Activated CD4-positive, alpha-beta T cell treated with anti-CD3 and anti-CD28 coated beads, Interleukin-2, amount 50 U/mL, for 4 hours (primary cell): ENCODE data around the gene EFCAB6.

Experiments
- DNase-seq, 2 experiments: peaks; one replicate each; pipeline ENCODE4 v3.0.0-alpha.2; 2020

Gene EFCAB6

DNA sequence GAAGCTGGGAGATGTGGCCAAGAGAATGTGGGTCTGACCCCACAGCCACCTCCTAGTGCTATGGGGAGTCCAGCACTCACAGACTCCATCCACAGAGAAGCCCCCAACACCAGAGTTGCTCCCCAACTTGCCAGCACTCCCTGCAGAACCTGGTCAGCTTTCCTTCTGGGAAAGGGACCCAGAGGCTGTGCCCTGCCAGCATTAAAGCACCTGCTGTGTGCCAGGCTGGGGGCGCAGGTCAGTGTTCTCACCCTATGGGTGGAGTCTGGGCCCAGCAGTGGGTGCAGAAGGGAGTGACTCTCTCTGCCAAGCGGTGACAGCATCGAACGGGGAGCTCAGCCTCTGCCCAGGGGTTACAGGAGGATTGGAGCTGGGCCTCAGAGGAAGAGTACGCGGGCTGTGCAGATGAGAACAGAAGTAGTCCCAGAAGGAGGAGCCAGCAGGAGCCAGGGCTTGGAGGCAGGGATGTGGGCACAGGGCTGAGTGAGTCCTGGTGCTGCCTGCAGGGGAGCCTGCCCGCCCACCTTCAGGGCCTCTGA, 285.9 kb downstream of the EFCAB6 start:
- no peak for DNase-seq

DNA sequence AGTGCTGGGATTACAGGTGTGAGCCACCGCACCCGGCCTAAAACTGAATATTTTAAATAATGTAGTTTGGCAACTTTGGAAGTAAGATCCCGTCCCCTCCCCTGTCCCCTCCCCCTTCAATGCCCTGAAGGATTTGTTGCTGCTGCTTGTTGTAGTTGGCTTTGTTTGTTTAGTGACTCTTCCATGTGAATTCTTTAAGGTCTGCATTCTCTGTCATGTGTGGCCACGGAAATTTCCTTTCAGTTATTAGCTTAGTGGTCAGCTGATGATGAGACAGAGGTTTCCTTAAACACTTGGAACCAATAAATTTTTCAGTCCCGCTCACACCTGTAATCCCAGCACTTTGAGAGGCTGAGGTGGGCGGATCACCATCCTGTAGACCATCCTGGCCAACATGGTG, 290.4 kb downstream of the EFCAB6 start:
- no peak for DNase-seq

DNA sequence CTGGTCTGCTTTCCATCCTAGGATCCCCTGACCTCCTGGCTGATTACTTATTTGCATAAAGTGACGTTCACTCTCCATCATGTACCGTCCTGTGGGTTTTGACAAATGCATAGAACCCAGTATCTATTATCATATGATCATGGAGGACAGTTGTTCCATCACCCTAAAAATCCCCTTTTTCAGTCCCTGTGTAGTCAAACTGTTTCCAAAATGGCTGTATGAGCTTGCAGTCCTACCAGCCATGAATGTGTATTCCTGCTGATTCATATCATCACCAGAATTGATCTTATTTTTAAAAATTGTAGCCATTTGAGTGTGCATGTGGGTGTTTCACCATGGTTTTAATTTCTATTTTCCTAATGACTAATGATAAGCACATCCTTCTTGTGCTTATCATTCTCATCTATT, 291.5 kb downstream of the EFCAB6 start:
- no peak for DNase-seq

DNA sequence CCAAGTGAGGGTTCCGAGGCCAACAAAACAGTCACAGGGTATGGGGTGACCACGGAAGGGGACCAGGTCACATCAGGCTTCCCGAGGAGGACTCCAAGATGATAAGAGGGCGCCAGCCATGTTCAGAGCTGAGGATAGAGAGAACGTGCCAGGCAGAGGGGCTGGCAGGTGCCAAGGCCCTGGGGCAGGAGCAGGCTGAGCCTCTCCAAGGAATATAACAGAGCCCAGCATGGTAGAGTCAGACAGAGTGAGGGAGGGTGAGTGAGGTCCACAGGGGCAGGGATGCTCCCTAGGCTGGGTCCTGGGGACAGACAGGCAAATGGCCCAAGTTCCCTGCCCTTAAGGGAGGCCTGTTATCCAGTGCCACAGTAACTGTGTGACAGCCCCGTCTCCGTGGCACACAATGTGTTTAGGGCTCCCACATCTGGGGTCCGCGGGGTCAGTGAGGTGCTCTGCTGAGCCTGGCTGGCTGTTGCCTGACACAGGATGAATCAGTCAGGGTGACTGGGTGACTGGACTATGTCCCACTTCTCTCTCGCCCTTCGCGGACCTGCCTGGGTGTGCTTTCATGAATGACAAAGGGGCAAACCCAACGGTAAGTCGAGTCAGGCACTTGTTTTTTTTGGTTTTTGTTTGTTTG, 295.0 kb downstream of the EFCAB6 start:
- DNase-seq = no peak

DNA sequence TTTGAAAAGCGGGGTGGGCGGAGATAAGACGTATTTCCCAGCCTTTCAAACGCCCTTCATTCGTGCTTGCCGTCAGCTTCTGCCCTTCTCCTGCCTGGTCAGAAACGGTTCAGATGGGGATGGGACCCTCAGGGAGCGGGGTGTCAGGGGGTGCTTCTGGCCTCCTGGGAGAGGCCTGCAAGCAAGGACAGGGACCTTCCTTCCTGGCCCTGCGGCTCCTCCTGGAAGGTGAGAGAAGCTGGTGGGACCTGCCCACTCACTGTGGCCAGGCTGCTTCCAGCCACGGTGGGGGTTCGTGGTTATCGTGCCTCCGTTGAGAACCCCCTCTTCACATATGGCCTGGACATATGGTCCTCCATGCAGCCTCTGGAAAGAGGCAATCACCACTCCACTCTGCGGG, 295.7 kb downstream of the EFCAB6 start:
- no peak for DNase-seq

DNA sequence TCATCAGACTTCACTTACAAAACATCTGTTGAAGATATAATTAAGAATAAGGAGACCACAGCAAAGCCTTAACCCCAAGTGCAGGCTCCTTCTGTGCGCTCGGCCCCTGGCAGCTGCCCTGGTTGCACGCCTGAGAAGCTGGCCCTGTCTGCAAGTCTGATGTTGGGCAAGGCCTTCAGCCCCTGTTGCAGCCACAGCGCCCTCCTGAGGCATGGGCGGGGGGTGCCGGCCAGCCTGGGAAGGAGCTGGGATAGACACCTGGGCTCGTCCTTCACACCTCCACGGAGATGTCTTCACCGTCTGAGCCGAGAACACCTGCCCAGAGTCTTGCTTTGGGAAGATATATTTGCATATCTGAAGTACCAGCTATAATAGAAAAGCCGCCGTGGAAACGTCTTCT, 296.2 kb downstream of the EFCAB6 start:
- no peak for DNase-seq

DNA sequence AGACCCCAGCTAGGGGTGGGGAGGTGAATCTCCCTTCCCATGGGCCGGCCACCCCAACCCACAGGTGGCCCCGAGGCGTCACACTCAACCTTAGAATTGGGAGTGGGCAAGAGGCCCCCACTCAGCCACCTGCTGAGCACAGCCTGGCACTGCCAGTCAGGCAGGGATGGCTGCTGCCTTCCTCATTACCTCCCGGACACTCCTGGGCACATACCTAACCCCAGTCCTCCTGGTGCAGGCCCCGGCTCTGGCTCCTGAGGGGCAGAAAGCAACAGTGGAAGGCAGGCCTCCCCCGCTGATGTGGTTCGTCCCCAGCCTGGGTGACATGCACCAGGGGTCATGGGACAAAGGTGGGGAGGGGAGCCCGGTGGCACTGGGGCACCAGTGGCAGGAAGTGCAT, 296.7 kb downstream of the EFCAB6 start:
- DNase-seq = no peak

DNA sequence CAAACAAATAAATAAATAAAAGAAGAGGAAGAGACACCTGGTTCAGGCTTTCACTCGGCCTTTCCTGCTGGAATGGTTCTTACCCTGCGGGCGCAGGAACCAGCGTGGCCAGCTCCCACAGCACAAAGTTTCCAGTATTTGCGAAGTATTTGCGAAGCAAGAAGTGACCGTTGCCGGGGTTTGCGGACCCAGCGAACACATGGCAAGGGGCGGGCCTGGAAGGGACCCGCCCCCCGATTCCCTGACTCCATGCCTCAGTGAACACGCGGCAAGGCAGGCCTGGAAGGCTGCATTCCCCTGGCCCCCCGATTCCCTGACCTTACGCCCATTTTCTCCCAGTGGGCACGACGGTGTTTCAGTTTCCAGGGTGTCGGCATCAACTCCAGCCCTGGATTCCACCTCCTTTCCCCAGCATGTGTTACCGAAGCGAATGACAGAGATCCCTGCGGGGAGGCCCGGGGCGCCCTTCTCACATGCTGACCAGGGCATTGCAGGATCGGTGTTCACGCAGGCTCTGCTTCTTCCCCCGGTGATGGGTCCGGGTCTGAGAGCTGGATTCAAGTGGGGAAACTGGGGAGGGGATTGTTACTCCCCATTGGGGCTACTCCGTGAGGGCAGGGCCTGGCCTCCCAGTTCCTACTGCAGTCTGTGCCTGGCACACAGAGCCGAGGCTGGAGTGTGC, 297.5 kb downstream of the EFCAB6 start:
- DNase-seq = no peak

DNA sequence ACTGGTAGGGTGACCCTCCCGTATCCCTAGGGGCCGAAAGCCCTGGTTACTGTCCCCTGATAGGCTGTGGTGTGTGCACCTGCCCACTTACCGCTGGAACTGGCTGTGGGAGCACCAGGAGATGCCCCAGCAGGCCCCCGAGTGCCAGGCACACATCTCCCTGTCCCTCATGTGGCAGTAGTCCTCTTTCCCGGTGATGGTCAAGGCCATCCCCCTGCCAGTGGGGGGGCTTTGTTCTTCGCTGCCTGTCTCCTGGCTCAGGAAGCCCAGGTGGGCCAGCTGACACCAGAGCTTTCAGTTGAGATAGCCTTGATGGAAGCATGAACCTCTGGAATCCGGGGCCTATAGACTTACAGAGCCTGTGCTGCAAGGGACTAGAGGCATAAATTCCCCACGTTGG, 299.8 kb downstream of the EFCAB6 start:
- no peak for DNase-seq

DNA sequence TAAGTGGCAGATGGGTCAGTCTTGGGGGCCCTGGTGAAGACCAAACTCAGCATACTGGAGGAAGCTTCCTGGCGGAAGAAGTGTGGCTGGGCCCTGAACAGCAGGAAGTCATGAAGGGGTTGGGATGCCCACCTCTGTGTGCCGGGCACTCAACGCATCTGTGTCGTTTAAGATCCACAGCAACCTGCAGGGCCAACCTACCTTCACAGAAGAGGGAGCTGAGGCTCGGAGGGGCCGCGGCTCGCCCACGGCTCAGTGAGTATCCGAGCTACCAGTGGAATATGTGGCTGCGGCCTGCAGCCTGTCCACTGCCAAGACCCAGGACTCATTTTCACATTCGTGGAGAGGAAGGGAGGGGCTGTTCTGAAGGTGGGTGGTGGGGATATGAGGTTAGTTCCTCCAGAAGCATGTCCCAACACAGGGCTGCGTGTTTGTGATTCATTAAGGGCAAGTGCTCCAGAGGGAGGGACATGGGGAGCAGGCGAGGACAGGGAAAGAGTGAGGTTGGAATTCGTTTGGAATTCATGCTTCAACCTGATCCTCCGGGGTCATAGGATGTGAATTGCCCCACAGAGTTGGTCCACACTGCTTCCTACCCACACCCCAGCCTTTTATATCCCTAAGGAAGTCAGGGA, 300.7 kb downstream of the EFCAB6 start:
- DNase-seq = no peak

DNA sequence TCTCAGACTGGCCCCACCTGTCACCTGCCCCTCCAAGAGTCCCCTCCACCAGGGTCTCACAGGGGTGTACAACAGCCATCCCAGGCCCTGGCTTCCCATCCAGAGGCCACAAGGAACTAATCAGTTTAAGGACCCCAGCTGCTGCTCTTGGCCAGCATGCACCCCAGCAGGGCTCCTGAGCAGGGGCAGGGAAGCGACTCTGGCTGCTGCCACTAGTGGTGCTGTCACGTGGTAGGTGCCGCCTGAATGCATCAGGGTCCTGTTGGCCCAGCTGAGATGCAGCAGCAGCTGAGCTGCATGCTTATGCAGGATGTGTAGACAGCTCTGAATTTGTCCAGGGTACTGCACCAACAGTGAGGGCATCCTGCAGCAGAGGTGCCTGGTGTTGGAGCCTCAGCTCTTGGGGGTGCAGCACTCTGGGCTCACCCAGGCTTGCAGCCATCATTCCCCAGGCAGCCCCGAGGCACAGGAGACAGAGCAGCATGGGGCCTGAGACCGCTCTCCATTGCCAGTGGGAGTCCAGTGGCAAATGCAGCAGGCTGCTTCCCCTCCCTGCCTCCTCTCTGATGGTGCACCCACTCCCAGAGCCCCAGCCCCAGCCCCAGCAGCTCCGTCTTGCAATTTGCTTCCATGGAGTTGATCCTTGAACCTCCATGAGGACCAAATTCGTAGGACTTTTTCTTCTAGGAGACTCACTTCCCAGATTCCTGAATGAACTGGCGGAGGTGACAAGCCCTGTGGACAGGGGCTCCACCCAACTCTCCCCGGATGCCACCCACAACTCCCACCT, 301.6 kb downstream of the EFCAB6 start:
- DNase-seq = no peak

DNA sequence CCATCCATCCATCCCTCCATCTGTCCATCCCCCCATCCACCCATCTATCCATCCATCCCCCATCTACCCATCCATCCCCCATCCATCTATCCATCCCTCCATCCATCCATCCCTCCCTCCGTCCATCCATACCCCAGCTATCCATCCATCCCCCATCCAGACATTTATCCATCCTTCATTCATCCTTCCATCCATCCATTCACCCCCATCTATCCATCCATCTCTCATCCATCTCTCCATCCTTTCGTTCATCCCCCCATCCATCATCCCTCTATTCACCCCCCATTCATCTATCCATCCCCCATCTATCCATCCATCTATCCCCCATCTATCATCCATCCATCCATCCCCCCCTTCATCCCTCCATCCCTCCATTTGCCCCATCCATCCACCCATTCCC, 302.8 kb downstream of the EFCAB6 start:
- DNase-seq = no peak

DNA sequence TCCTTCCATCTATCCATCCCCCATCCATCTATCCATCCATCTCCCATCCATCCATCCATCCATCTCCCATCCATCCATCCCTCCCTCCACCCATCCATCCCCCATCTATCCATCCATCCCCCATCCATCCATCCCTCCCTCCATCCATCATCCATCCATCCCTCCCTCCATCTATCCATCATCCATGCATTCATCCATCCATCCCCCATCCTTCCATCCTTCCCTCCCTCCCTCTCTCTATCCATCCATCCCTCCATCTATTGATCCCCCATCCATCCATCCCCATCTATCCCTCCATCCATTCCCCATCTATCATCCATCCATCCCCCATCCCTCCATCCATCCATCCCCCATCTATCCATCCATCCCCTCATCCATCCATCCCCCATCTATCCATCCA, 303.6 kb downstream of the EFCAB6 start:
- no peak for DNase-seq

DNA sequence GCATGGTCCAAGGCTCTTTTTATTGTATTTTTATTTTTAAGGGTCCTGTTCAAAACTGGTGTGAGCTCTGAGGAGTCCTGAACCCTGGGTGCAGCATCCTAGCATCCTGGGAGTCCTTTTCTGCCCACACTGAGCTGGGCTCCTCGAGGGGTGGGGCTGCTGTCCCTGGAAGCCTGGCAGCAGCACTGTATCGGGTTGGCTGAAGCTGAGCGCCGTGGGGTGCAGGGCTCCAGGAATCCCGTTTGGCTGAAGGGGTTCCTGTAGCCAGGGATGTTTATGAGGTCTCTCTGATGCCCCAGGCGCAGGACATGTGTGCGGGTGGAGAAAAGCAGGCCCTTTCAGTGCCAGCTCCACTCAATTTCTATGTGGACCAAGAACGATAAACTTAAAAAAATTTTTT, 304.9 kb downstream of the EFCAB6 start:
- DNase-seq = no peak

DNA sequence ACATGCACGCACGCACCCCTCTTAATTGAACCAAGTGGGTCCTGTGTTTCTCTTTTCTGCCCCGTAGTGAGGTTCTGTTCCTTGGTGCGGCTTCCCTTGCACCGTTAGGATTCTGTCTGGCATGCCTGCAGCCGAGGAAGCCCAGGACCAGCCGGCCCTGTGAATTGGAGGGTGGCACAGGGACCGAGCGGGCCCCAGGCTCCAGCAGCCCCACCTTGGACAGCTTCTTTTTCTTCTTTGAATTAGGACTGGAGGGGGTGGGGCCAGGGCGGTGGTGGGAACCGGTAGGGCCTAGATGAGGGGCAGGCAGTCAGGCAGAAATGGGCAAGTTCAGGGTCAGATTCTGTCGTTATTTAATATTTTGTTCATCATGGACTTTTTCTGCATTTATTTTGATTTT, 305.6 kb downstream of the EFCAB6 start:
- no peak for DNase-seq

DNA sequence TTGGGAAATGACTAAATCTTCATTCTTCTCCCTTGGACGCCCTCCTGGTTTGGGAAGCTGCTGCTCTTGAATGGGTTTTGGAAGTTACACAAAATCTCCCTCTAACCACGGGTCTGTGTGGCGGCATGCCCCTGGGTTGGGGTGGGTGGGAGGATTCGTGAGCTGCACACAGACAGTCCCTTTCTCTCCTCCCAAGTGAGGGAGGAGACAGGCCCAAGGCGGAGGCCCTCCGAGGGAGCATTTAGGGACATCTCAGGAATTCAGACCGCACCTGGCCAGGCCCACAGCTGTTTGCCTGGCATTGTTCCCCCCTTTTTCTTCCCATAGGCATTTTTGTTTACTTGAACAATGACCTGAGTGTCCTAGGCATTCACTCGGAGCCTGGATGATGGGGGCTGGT, 306.2 kb downstream of the EFCAB6 start:
- no peak for DNase-seq

DNA sequence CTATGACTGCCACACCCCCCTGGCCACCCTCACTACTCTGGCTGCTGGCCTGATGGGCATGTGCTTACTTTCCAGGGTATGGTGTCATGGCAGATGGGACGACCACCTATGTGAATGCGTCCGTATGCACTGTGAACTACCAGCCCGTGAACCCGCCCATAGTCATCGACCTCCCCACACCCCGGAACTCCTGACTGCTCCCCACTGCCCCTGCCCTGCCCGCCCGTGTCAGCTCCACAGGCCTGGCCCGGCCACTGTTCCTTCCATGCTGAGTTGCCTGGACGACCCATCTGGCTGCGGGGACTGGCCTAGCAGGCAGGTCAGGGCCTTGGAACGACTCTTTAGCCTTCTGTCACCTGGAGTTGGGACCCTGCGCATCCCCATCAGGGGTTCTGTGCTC, 306.7 kb downstream of the EFCAB6 start:
- no peak for DNase-seq

DNA sequence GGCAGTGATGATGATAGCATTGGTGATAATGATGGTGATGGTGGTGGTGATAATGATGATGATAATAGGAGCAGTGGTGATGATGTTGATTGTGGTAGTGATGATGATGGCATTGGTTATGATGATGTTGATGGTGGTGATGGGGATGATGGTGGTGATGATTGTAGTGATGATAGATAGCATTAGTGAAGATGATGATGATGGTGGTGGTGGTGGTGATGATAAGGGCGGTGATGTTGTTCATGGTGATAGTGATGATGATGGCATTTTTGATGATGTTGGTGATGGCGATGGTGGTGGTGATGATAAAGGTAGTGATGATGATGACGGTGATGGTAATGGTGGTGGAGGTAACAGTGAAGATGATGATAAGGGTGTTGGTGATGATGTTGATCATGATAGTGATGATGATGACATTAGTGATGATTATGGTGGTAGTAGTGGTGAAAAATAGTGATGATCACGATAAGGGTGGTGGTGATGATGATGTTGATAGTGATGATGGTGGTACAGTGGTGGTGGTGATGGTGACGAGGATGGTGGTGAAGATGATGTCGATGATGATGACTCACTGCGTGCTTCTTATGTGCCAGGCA, 307.3 kb downstream of the EFCAB6 start:
- DNase-seq = no peak

DNA sequence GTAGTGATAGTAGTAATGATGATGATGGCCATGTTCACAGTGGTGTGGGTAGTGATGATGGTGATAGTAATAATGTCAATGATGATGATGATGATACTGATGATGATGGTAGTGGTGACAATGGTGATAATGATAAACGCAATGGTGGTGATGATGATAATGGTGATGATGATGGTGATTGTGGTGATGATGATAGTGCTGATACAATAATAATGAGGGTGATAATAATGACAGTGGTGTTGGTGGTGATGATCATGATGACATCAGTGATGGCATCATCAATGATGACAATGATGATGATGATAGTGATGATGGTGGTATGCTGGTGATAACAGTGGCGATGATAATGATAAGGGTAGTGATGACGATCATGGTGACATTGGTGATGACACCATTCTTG, 308.0 kb downstream of the EFCAB6 start:
- DNase-seq = no peak

DNA sequence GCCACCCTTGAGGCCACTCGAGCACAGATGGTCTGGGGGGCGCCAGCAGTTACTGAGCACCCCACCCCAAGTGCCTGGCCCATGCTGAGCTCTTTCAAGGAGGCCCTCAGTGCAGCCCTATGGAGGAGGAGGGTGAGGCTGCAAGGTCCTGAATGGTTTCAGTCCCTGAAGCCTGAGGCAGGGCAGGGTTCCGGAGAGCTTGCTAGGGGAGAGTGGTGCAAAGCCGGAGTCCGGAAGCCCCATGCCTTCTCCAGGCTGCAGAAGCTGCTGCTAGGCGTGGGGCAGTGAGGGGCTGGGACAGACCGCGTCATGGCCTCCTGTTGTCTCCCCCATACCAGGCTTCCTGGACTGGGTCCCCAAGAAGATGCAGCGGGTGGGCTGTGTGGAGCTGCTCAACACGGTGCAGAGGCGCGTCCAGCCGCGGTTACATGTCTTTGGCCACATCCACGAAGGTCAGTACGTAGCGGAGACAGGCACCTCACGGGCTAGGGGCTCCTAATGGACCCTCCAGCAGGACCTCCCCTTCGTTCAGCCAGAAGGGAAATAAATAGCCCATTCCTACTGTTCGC, 309.7 kb downstream of the EFCAB6 start:
- no peak for DNase-seq

DNA sequence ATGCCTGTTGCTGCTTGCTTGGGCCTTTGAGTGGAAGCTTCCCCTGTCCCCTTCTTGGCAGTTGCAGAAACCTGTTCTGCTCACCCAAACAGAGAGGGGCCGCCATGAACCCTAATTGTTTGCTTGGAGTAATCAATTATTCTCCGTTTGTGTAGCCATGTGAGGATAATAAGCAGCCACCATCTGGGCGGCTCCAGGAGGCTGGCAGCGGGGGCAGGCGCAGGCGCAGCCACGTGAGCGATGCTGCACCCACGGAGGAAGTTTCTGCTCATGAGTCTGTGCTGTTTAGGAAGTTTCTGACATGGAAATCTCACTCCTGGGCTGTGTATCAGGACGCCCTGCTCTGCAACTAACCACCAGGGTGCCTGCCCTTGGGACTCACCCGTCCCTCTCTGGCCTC, 310.2 kb downstream of the EFCAB6 start:
- DNase-seq = no peak
